Activated CD4-positive, alpha-beta T cell treated with anti-CD3 and anti-CD28 coated beads, Interleukin-2, amount 50 U/mL, for 1 hour (primary cell): ENCODE measurements around the gene BAZ2B.

Experiments
- DNase-seq: peaks from one replicate; pipeline ENCODE4 v3.0.0-alpha.2; 2020

BAZ2B gene

GRCh38 chr2:159614534-159615366 is 1.6 kb downstream of the BAZ2B start:
- no peak for DNase-seq

- DNase-seq, result no peak
Observed at GRCh38 chr2:159613651-159614285, 2.6 kb downstream of the BAZ2B start.

GRCh38 chr2:159613091-159613490 is 3.3 kb downstream of the BAZ2B start:
- DNase-seq, result no peak

- DNase-seq, result no peak
Observed at GRCh38 chr2:159612255-159612901, 4.0 kb downstream of the BAZ2B start.

GRCh38 chr2:159609811-159610549 is 6.4 kb downstream of the BAZ2B start:
- DNase-seq, result no peak

GRCh38 chr2:159608723-159609308 is 7.5 kb downstream of the BAZ2B start:
- DNase-seq, result no peak

GRCh38 chr2:159608108-159608507 is 8.2 kb downstream of the BAZ2B start:
- no peak for DNase-seq

GRCh38 chr2:159606287-159606686 is 10.1 kb downstream of the BAZ2B start:
- no peak for DNase-seq

GRCh38 chr2:159605441-159606178 is 10.7 kb downstream of the BAZ2B start:
- DNase-seq, result no peak

GRCh38 chr2:159604159-159604558 is 12.2 kb downstream of the BAZ2B start:
- DNase-seq, result no peak

GRCh38 chr2:159600752-159601151 is 15.6 kb downstream of the BAZ2B start:
- DNase-seq, result no peak

- no peak for DNase-seq
Observed at GRCh38 chr2:159595410-159596046, 20.8 kb downstream of the BAZ2B start.

- DNase-seq, result no peak
Observed at GRCh38 chr2:159592441-159592840, 23.9 kb downstream of the BAZ2B start.

- DNase-seq, result no peak
Observed at GRCh38 chr2:159591221-159591620, 25.1 kb downstream of the BAZ2B start.

- DNase-seq, result no peak
Observed at GRCh38 chr2:159589286-159589685, 27.1 kb downstream of the BAZ2B start.

GRCh38 chr2:159586034-159586433 is 30.3 kb downstream of the BAZ2B start:
- DNase-seq, result no peak

GRCh38 chr2:159585622-159586021 is 30.7 kb downstream of the BAZ2B start:
- DNase-seq, result no peak

- no peak for DNase-seq
Observed at GRCh38 chr2:159584796-159585195, 31.6 kb downstream of the BAZ2B start.

GRCh38 chr2:159573846-159574606 is 42.3 kb downstream of the BAZ2B start:
- no peak for DNase-seq

- no peak for DNase-seq
Observed at GRCh38 chr2:159573294-159573693, 43.1 kb downstream of the BAZ2B start.

- DNase-seq, result no peak
Observed at GRCh38 chr2:159572459-159572858, 43.9 kb downstream of the BAZ2B start.
